ENCODE measurements around the gene MMP25. TPM values are rescaled to one million over a fixed set of nuclear protein-coding genes. Genes with fewer than 3 reads are reported as not detected.
"Not testable (repeated sequence)": the region's sequence is repeated elsewhere in the genome, so short reads cannot be mapped to it uniquely, and the experiment has no call there.

The MMP25 gene
- total and polyA plus RNA-seq, 11 donors, result 0.32 to 3.0 (median 0.93) TPM

DNA sequence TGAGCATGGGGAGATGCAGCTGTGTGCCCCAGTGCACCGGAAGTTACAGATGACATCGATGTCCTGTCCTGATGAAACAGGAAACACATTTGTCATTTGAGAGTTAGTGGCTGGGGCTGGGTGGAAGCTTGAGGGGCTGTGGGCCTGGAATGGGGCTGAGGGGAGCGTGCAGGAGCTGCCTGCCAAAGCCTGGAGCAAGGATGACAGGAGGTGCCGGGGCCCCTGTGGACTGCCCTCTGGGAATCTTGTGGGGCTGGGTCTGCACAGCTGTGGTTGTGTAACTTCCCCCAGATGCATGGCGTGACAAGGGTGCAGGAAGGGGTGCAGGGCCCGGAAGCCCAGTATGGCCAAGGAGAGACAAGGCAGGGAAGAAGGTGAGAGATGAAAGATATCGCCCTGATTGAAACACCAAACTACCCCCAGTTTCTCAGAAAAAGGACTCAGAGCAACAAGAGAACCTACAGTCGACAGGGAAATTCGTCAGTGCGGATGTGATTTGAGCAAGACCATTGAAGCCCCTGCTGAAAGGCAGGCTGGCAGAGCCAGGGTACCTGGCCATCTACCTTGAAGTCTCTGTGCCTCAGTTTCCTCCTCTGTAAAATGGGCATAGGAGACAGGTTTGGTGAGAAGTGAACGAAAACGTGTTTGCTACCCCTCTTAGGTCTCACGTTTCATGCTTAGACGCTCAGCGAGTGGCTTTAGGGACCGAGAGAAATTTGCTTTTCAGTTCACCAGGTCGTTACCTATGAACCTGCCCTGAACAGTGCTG lies 8.8 kb downstream of the MMP25 start:
- H3K27ac ChIP-seq, result peak overlapping the region in 1 of 12 donors; percentile 67
- DNase-seq, result no peak

DNA sequence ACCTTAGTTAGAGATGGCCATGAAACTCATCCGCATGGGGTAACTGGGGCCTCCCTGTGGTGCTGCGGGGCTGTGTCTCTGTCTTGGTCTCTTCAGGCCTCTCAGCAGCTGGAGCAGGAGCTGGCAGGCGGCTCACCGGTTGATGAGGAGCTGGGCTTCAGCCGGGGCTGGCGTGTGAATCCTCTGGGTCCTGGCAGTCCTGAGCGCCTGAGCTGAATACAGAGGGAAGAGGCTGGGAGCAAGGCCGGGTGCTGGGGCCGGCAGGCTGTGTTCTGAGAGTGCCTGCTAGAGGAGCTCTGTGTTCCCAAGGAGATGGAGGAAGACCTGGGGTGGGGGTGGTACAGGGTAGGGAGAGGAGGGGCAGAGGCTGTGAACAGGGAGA lies 9.4 kb downstream of the MMP25 start:
- H3K9me3 ChIP-seq, DNase-seq, H3K36me3 ChIP-seq, ATAC-seq, H3K27me3 ChIP-seq: not testable (repeated sequence)
- peak overlapping the region in 1 of 12 donors; percentile 67 for H3K27ac ChIP-seq
- peak overlapping the region in 1 of 12 donors; percentile 5 for H3K4me3 ChIP-seq
- peaks cover 0 to 45% (median 19%) of the 10 kb centered on the region in 12 donors for H3K4me1 ChIP-seq
- intact Hi-C loops (cut with DNase I), result loop anchor here in 7 of 10 donors (5.0 to 10.0 kb wide), 6 partner anchors 47 to 399 kb away; partner anchors contain the start of gene ZNF205 (in 1 of the 7)
- WGBS, 4 donors, result 53 to 81% (median 66%) methylated on average over 9 of the region's 9 CpGs

More for the DNA sequence above, 8.8 kb downstream of the MMP25 start:
- Histone ChIP-seq H3K4me3 (peak overlapping the region in 1 of 12 donors; percentile 5), H3K9me3 (no peaks in the 10 kb centered on the region), H3K27me3 (peaks cover 0 to 1% (median 0%) of the 10 kb centered on the region in 9 donors), H3K4me1 (peaks cover 0 to 39% (median 16%) of the 10 kb centered on the region in 12 donors), H3K36me3 (no peaks in the 10 kb centered on the region)
- ATAC-seq, result no peak
- no peak for TF ChIP-seq POLR2A (IDR thresholded peaks at IDR 0.05)
- TF ChIP-seq, protein P1, sequence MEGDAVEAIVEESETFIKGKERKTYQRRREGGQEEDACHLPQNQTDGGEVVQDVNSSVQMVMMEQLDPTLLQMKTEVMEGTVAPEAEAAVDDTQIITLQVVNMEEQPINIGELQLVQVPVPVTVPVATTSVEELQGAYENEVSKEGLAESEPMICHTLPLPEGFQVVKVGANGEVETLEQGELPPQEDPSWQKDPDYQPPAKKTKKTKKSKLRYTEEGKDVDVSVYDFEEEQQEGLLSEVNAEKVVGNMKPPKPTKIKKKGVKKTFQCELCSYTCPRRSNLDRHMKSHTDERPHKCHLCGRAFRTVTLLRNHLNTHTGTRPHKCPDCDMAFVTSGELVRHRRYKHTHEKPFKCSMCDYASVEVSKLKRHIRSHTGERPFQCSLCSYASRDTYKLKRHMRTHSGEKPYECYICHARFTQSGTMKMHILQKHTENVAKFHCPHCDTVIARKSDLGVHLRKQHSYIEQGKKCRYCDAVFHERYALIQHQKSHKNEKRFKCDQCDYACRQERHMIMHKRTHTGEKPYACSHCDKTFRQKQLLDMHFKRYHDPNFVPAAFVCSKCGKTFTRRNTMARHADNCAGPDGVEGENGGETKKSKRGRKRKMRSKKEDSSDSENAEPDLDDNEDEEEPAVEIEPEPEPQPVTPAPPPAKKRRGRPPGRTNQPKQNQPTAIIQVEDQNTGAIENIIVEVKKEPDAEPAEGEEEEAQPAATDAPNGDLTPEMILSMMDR (IDR thresholded peaks at IDR 0.05), result no peak
- 79 to 82% (median 81%) methylated on average over 17 of the region's 17 CpGs for WGBS, 4 donors
- intact Hi-C loops (cut with DNase I), result loop anchor here in 7 of 10 donors (5.0 to 10.0 kb wide), 6 partner anchors 47 to 400 kb away; partner anchors contain the start of gene ZNF205 (in 1 of the 7)

DNA sequence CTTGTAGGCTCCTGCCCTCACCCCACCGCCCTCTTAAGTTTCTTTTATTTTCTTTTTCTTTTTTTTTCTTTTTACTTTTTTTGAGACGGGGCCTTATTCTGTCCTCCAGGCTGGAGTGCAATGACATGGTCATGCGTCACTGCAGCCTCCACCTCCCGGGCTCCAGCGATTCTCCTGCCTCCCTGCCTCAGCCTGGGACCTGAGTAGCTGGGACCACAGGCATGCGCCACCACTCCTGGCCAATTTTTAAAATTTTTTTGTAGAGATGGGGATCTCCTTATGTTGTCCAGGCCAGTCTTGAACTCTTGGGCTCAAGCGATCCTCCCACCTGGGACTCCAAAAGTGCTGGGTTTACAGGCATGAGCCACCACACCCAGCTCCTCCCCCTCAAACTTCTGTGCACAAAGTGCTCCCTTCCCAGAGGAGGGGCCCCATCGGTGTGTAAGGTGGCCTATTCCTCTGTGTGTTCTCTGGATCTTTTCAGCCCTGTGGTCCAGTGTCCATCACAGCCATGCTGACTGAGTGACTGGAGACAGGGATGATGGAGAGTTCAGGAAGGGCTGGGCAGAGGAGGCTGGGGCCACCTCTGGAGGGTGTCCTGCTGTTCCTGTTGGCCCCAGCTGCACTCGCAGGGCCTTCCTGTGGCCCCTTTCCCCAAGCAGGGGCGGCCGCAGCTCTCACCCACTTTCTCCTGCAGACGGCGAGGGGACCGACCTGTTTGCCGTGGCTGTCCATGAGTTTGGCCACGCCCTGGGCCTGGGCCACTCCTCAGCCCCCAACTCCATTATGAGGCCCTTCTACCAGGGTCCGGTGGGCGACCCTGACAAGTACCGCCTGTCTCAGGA lies 10.2 kb downstream of the MMP25 start:
- H3K27ac ChIP-seq, result no peak overlapping the region
- ATAC-seq (no peak), DNase-seq (no peak)
- no peaks in the 10 kb centered on the region for H3K9me3 ChIP-seq
- no peaks in the 10 kb centered on the region for H3K27me3 ChIP-seq
- H3K36me3 ChIP-seq, result no peaks in the 10 kb centered on the region
- H3K4me3 ChIP-seq, result no peak overlapping the region
- peaks cover 0 to 49% (median 19%) of the 10 kb centered on the region in 12 donors for H3K4me1 ChIP-seq
- intact Hi-C loops (cut with DNase I), result loop anchor here in 7 of 10 donors (5.0 to 10.0 kb wide), 6 partner anchors 46 to 398 kb away; partner anchors contain the start of gene ZNF205 (in 1 of the 7)
- 87 to 91% (median 90%) methylated on average over 19 of the region's 19 CpGs for WGBS, 4 donors
- no peak for TF ChIP-seq POLR2A (IDR thresholded peaks at IDR 0.05)
- TF ChIP-seq, protein P1 (IDR thresholded peaks at IDR 0.05), result no peak

DNA sequence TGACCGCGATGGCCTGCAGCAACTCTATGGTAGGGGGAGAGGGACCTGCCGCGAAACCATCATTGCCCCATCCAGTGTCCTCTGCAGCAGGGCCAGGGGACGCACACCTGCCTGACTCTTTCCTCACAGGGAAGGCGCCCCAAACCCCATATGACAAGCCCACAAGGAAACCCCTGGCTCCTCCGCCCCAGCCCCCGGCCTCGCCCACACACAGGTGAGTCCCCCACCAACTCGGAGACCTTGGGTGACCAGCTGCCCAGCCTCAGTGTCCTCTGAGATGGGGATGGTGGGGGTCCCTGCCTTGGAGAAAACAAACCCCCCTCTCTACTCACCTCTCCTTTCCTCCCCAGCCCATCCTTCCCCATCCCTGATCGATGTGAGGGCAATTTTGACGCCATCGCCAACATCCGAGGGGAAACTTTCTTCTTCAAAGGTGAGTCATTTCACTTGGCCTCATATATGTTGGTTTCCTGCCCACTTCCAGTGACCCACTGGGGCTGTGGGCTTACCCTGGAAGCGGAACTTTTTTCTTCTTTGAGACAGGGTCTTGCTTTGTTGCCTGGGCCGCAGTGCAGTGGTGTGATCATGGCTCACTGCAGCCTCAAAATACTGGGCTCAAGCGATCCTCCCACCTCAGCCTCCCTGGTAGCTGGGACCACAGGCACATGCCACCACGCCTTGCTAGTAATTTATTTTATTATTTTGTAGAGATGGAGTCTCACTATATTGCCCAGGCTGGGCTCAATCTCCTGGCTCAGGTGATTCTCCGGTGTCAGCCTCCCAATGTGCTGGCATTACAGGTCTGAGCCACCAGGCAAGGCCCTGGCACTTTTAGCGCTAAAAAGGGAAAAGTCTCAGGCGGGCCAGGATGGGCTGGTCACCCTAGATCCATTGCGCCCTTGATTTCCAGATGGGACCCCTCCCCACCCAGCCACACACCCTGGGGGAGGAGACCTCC lies 11.1 kb downstream of the MMP25 start:
- Histone ChIP-seq H3K4me1 (peaks cover 0 to 52% (median 19%) of the 10 kb centered on the region in 12 donors), H3K4me3 (peak overlapping the region in 8 of 12 donors; percentile 77 to 99 (median 98)), H3K9me3 (no peaks in the 10 kb centered on the region), H3K27me3 (no peaks in the 10 kb centered on the region), H3K27ac (peak overlapping the region in 1 of 12 donors; percentile 91), H3K36me3 (no peaks in the 10 kb centered on the region)
- WGBS, 4 donors, result 92 to 94% (median 93%) methylated on average over 17 to 22 of the region's 22 CpGs
- ATAC-seq, result no peak
- intact Hi-C loops (cut with DNase I), result loop anchor here (2.0 to 10.0 kb wide), 10 partner anchors 29 to 397 kb away; partner anchors contain the start of gene ZNF205 (in 1 of the 10)
- TF ChIP-seq, protein P1 (IDR thresholded peaks at IDR 0.05), result no peak
- no peak for TF ChIP-seq POLR2A (IDR thresholded peaks at IDR 0.05)
- no peak for DNase-seq
